ENCODE measurements around the gene CRYL1. TPM values are rescaled to one million over a fixed set of nuclear protein-coding genes. Genes with fewer than 3 reads are reported as not detected.

CRYL1 gene
- total RNA-seq, 1 experiment from 2014 or later, result 26.5 TPM

- H3K4me1 ChIP-seq (ENCODE audit: control insufficient read depth in 1 of 2, insufficient read depth in 2 of 2, low read length in 2 of 2), result peaks cover 0 to 5% of the 10 kb centered on the region in 2 experiments; a peak in 2 of 4 replicates
- ChIA-PET POLR2A (no interaction called here), RAD21 (ENCODE audit: low non-redundant PET in 1 of 2, low total read pairs in 2 of 2, uncharacterized antibody in 2 of 2, unreplicated experiment in 2 of 2) (no interaction called here), CTCF (no interaction called here)
- no TSS peak for BruUV-seq (replicated peaks)
- no peaks in the 10 kb centered on the region for H3K27me3 ChIP-seq (ENCODE audit: insufficient read depth, low read length)
- no peaks in the 10 kb centered on the region for H3K9me2 ChIP-seq (ENCODE audit: insufficient read depth)
- no peaks in the 10 kb centered on the region for H4K20me1 ChIP-seq (ENCODE audit: insufficient read depth)
- H3K4me3 ChIP-seq (replicated peaks in 1 of 2; ENCODE audit: low read depth in 1 of 2, low read length in 2 of 2), result no peak overlapping the region
- no peak for ATAC-seq
- H3K4me2 ChIP-seq (ENCODE audit: low read length), result no peak overlapping the region
- no peak overlapping the region for H2AFZ ChIP-seq (ENCODE audit: low read depth, low read length, poor library complexity, severe bottlenecking)
- H3K9me3 ChIP-seq (ENCODE audit: control insufficient read depth in 1 of 2, insufficient read depth in 1 of 2, low read depth in 1 of 2, low read length in 2 of 2), result no peaks in the 10 kb centered on the region
- TF ChIP-seq CBX3 (IDR thresholded peaks at IDR 0.05; ENCODE audit: low read depth) (no peak), ZNF274 (IDR thresholded peaks at IDR 0.05; ENCODE audit: low read depth, low read length) (no peak), ZBTB33 (IDR thresholded peaks at IDR 0.05; ENCODE audit: extremely low read depth, insufficient replicate concordance, low read length) (no peak), SIN3A (IDR thresholded peaks at IDR 0.05; ENCODE audit: low read depth) (no peak), EZH2 (IDR thresholded peaks at IDR 0.05) (no peak), CEBPB (IDR thresholded peaks at IDR 0.05; ENCODE audit: low read depth) (no peak), ZFX (IDR thresholded peaks at IDR 0.05) (no peak), YY1 (IDR thresholded peaks at IDR 0.05; ENCODE audit: extremely low read depth, insufficient replicate concordance, low read depth, low read length) (no peak), EGR1 (IDR thresholded peaks at IDR 0.05; ENCODE audit: low read depth) (no peak), RAD21 (IDR thresholded peaks at IDR 0.05; ENCODE audit: low read depth) (no peak), ATF3 (IDR thresholded peaks at IDR 0.05) (no peak), MAX (IDR thresholded peaks at IDR 0.05) (no peak), TCF7L2 (IDR thresholded peaks at IDR 0.05; ENCODE audit: borderline replicate concordance, extremely low read depth, insufficient read depth, insufficient read length) (no peak), CTCF (IDR thresholded peaks at IDR 0.05 in 2 of 3, conservative IDR thresholded peaks at IDR 0.05 in 1 of 3; ENCODE audit: borderline replicate concordance in 1 of 3, insufficient read depth in 1 of 3, low read depth in 2 of 3, low read length in 2 of 3) (no peak), SP1 (IDR thresholded peaks at IDR 0.05; ENCODE audit: low read depth) (no peak), JUND (IDR thresholded peaks at IDR 0.05) (no peak), REST (IDR thresholded peaks at IDR 0.05; ENCODE audit: low read depth) (no peak), SRF (IDR thresholded peaks at IDR 0.05; ENCODE audit: low read depth) (no peak), POLR2AphosphoS5 (IDR thresholded peaks at IDR 0.05; ENCODE audit: low read depth, low read length) (no peak), EZH2phosphoT487 (IDR thresholded peaks at IDR 0.05; ENCODE audit: borderline replicate concordance) (no peak)
- no peak for DNase-seq (ENCODE audit: low read depth, low spot score)
- no peaks in the 10 kb centered on the region for H3K79me2 ChIP-seq (ENCODE audit: insufficient read depth, low read length)
- H3K36me3 ChIP-seq (ENCODE audit: control insufficient read depth in 1 of 2, insufficient read depth in 2 of 2, low read length in 2 of 2), result peaks cover 0 to 5% of the 10 kb centered on the region in 2 experiments; a peak in 1 of 4 replicates
- H3K27ac ChIP-seq (ENCODE audit: low read depth, low read length), result no peak overlapping the region
- H3K9ac ChIP-seq (ENCODE audit: low read length), result no peak overlapping the region
- intact Hi-C loops (cut with micrococcal nuclease), result no loop called here
Measured at GRCh38 chr13:20513466-20513995, 12.1 kb downstream of the CRYL1 start.

All from HCT116 (cell line).